WTC11 (cell line): ENCODE data around the gene IRF4. TPM values are rescaled to one million over a fixed set of nuclear protein-coding genes. Genes with fewer than 3 reads are reported as not detected.

Experiments used
- ATAC-seq: fragments of 200-7000 bp; cut with Tn5 transposase; 2 replicates; pipeline ENCODE4 v1.10.0; 2021; ENCODE audit warnings: mild to moderate bottlenecking, moderate library complexity
- CTCF ChIA-PET: fragments of 300-600 bp; sonication (Branson Sonifier 250); formaldehyde crosslinking; loops from one replicate; lab custom pipeline; 2021; ENCODE audit warnings: antibody characterized with exemption; lab: Charles Lee
- POLR2A ChIA-PET: fragments of 350-600 bp; sonication (Branson Sonifier 250); formaldehyde crosslinking; loops from one replicate; lab custom pipeline; 2021; ENCODE audit warnings: antibody characterized with exemption; lab: Charles Lee
- DNase-seq: peaks from one replicate; pipeline ENCODE4 v3.0.0; 2021; ENCODE audit warnings: low spot score
- H3K27ac Mint-ChIP-seq: 2 replicates; pipeline ENCODE4 v1.8.0; 2021; ENCODE audit warnings: mixed read lengths
- H3K27me3 Mint-ChIP-seq: 2 replicates; pipeline ENCODE4 v1.8.0; 2021; ENCODE audit warnings: low read depth, mild to moderate bottlenecking, moderate library complexity, mixed read lengths
- H3K36me3 Mint-ChIP-seq: 2 replicates; pipeline ENCODE4 v1.8.0; 2021; ENCODE audit warnings: mixed read lengths
- H3K4me1 Mint-ChIP-seq: 2 replicates; pipeline ENCODE4 v1.8.0; 2022; ENCODE audit warnings: mixed read lengths
- H3K4me3 Mint-ChIP-seq: 2 replicates; pipeline ENCODE4 v1.8.0; 2021; ENCODE audit warnings: mild to moderate bottlenecking, moderate library complexity, mixed read lengths
- H3K9me3 Mint-ChIP-seq: 2 replicates; pipeline ENCODE4 v1.8.0; 2021; ENCODE audit warnings: mixed read lengths
- ATF1 ChIP-seq: sonication (generic); formaldehyde crosslinking; IDR thresholded peaks from 2 replicates; pipeline ENCODE4 v1.8.1; 2023; ENCODE audit warnings: mild to moderate bottlenecking, moderate library complexity, missing genetic modification reagents
- ATF6 ChIP-seq: sonication (generic); formaldehyde crosslinking; IDR thresholded peaks from 2 replicates; pipeline ENCODE4 v1.8.1; 2023; ENCODE audit warnings: mild to moderate bottlenecking, missing genetic modification reagents
- CDX4 ChIP-seq: fragments of 250-450 bp; sonication (Bioruptor Pico); IDR thresholded peaks from 2 replicates; pipeline ENCODE4 v1.9.0; 2021; ENCODE audit warnings: moderate library complexity, mild to moderate bottlenecking, inconsistent platforms, borderline replicate concordance
- CREM ChIP-seq: sonication (generic); formaldehyde crosslinking; IDR thresholded peaks from 2 replicates; pipeline ENCODE4 v1.8.1; 2022; ENCODE audit warnings: mild to moderate bottlenecking, missing genetic modification reagents, moderate library complexity
- CTCF ChIP-seq: fragments of 200-600 bp; IDR thresholded peaks from 2 replicates; pipeline ENCODE4 v1.8.0; 2022; ENCODE audit warnings: antibody characterized with exemption
- FOXK1 ChIP-seq: sonication (generic); formaldehyde crosslinking; IDR thresholded peaks from 2 replicates; pipeline ENCODE4 v1.8.0; 2022; ENCODE audit warnings: mild to moderate bottlenecking, moderate library complexity, missing genetic modification reagents
- FOXP1 ChIP-seq: sonication (generic); formaldehyde crosslinking; IDR thresholded peaks from 2 replicates; pipeline ENCODE4 v1.8.0; 2022; ENCODE audit warnings: missing genetic modification reagents, mild to moderate bottlenecking, moderate library complexity, borderline replicate concordance
- FOXP4 ChIP-seq: sonication (generic); formaldehyde crosslinking; IDR thresholded peaks from 2 replicates; pipeline ENCODE4 v1.8.0; 2022; ENCODE audit warnings: mild to moderate bottlenecking, missing genetic modification reagents
- GTF2I ChIP-seq: fragments of 250-450 bp; sonication (Bioruptor Pico); conservative IDR thresholded peaks from 2 replicates; pipeline ENCODE4 v1.4.0; 2021; ENCODE audit warnings: mild to moderate bottlenecking
- HMGA2 ChIP-seq: fragments of 250-450 bp; sonication (Bioruptor Pico); IDR thresholded peaks from 2 replicates; pipeline ENCODE4 v1.4.0; 2021; ENCODE audit warnings: mild to moderate bottlenecking, moderate library complexity
- MAX ChIP-seq: sonication (generic); formaldehyde crosslinking; IDR thresholded peaks from 2 replicates; pipeline ENCODE4 v1.8.0; 2022; ENCODE audit warnings: mild to moderate bottlenecking, missing genetic modification reagents
- NR2C2 ChIP-seq: sonication (generic); formaldehyde crosslinking; IDR thresholded peaks from 2 replicates; pipeline ENCODE4 v1.8.0; 2022; ENCODE audit warnings: mild to moderate bottlenecking, missing genetic modification reagents
- SP1 ChIP-seq: sonication (generic); formaldehyde crosslinking; conservative IDR thresholded peaks from 2 replicates; pipeline ENCODE4 v1.8.1; 2022; ENCODE audit warnings: missing genetic modification reagents
- ZBTB21 ChIP-seq: sonication (generic); formaldehyde crosslinking; IDR thresholded peaks from 2 replicates; pipeline ENCODE4 v1.8.1; 2023; ENCODE audit warnings: mild to moderate bottlenecking, missing genetic modification reagents, borderline replicate concordance
- ZBTB43 ChIP-seq: sonication (generic); formaldehyde crosslinking; IDR thresholded peaks from 2 replicates; pipeline ENCODE4 v1.8.1; 2023; ENCODE audit warnings: mild to moderate bottlenecking, missing genetic modification reagents
- ZMAT4 ChIP-seq: fragments of 250-450 bp; sonication (Bioruptor Pico); IDR thresholded peaks from 2 replicates; pipeline ENCODE4 v1.9.0; 2021; ENCODE audit warnings: mild to moderate bottlenecking
- ZNF263 ChIP-seq: sonication (generic); formaldehyde crosslinking; IDR thresholded peaks from 2 replicates; pipeline ENCODE4 v1.8.1; 2022; ENCODE audit warnings: low read depth, mild to moderate bottlenecking, moderate library complexity, missing genetic modification reagents
- ZNF396 ChIP-seq: fragments of 250-450 bp; sonication (Bioruptor Pico); IDR thresholded peaks from 2 replicates; pipeline ENCODE4 v1.8.0; 2021; ENCODE audit warnings: mild to moderate bottlenecking, moderate library complexity, borderline replicate concordance
- total RNA-seq: library from RNA; stranded (reverse); gene quantifications from 3 replicates; pipeline ENCODE4 v1.2.3, GENCODE V29; 2021
- TF ChIP-seq, protein P1 (sequence below): sonication (generic); formaldehyde crosslinking; IDR thresholded peaks from 2 replicates; pipeline ENCODE4 v1.8.1; 2022; ENCODE audit warnings: mild to moderate bottlenecking, missing genetic modification reagents, moderate library complexity, borderline replicate concordance
- TF ChIP-seq, protein P2 (sequence below): sonication (generic); formaldehyde crosslinking; IDR thresholded peaks from 2 replicates; pipeline ENCODE4 v1.8.0; 2022; ENCODE audit warnings: mild to moderate bottlenecking, missing genetic modification reagents

The IRF4 gene
- total RNA-seq, 1 experiment from 2014 or later, result 1.6 TPM

- POLR2A ChIA-PET, result interaction anchor here (0.8 kb wide), 1 partner anchor 21 kb away, joined by 3 read pairs; no protein-coding TSS in a partner anchor
- Mint-ChIP-seq H3K9me3 (no peaks in the 10 kb centered on the region), H3K4me3 (peak overlapping the region; percentile 71), H3K36me3 (peaks cover 4% of the 10 kb centered on the region; the same call in 1 of the 2 replicates), H3K4me1 (peaks cover 9% of the 10 kb centered on the region), H3K27me3 (peaks cover 86% of the 10 kb centered on the region)
- peak; percentile 12 for ATAC-seq
- peak; percentile 52 for DNase-seq
- CTCF ChIA-PET, result interaction anchor here (0.6 to 2.5 kb wide), 4 partner anchors 17 to 202 kb away, joined by 3 to 18 read pairs (median 12); no protein-coding TSS in a partner anchor
- TF ChIP-seq FOXP4 (peak; percentile 44; the same call in 1 of the 2 replicates), FOXK1 (CRISPR knock-in tag) (peak; percentile 47; the same call in 1 of the 2 replicates), FOXP1 (CRISPR knock-in tag) (0 out of 2 replicates have a peak, but pooled peaks have one; percentile 69), SP1 (CRISPR knock-in tag) (peak; percentile 59; the same call in 1 of the 2 replicates), ATF1 (CRISPR knock-in tag) (no peak)
- TF ChIP-seq, protein P1, sequence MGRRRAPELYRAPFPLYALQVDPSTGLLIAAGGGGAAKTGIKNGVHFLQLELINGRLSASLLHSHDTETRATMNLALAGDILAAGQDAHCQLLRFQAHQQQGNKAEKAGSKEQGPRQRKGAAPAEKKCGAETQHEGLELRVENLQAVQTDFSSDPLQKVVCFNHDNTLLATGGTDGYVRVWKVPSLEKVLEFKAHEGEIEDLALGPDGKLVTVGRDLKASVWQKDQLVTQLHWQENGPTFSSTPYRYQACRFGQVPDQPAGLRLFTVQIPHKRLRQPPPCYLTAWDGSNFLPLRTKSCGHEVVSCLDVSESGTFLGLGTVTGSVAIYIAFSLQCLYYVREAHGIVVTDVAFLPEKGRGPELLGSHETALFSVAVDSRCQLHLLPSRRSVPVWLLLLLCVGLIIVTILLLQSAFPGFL (CRISPR knock-in tag), result no peak
- TF ChIP-seq, all 79 proteins: peak for 4
- H3K27ac Mint-ChIP-seq, result no peak overlapping the region
Measured at GRCh38 chr6:390914-391558, 516 bp upstream of the IRF4 start.

- Mint-ChIP-seq H3K36me3 (peaks cover 4% of the 10 kb centered on the region; the same call in 1 of the 2 replicates), H3K4me3 (peak overlapping the region; percentile 77), H3K4me1 (peaks cover 9% of the 10 kb centered on the region), H3K27ac (no peak overlapping the region), H3K27me3 (peaks cover 83% of the 10 kb centered on the region), H3K9me3 (no peaks in the 10 kb centered on the region)
- ChIA-PET POLR2A (interaction anchor here (1.1 kb wide), 1 partner anchor 167 kb away, joined by 3 read pairs; no protein-coding TSS in a partner anchor), CTCF (interaction anchor here (0.7 to 2.5 kb wide), 9 partner anchors 10 to 1043 kb away, joined by 3 to 18 read pairs (median 5); no protein-coding TSS in a partner anchor)
- DNase-seq (peak; percentile 43), ATAC-seq (peak; percentile 5)
- TF ChIP-seq NR2C2 (CRISPR knock-in tag) (peak; percentile 75), CTCF (no peak), CREM (CRISPR knock-in tag) (0 out of 2 replicates have a peak, but pooled peaks have one; percentile 18), ZBTB21 (CRISPR knock-in tag) (no peak), MAX (CRISPR knock-in tag) (peak; percentile 77), CDX4 (CRISPR knock-in tag) (no peak), ZMAT4 (CRISPR knock-in tag) (no peak), ATF6 (CRISPR knock-in tag) (no peak), ZNF396 (CRISPR knock-in tag) (no peak), ZNF263 (no peak), GTF2I (no peak), ZBTB43 (CRISPR knock-in tag) (no peak; the same call in 1 of the 2 replicates), ATF1 (CRISPR knock-in tag) (no peak), HMGA2 (no peak)
- TF ChIP-seq, protein P2, sequence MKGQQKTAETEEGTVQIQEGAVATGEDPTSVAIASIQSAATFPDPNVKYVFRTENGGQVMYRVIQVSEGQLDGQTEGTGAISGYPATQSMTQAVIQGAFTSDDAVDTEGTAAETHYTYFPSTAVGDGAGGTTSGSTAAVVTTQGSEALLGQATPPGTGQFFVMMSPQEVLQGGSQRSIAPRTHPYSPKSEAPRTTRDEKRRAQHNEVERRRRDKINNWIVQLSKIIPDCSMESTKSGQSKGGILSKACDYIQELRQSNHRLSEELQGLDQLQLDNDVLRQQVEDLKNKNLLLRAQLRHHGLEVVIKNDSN, result peak; percentile 46; the same call in 1 of the 2 replicates
Measured at GRCh38 chr6:392441-393390, 1.2 kb downstream of the IRF4 start.
